PC-3 (cell line): Measurements from ENCODE around the gene NFKB2. TPM values are rescaled to one million over a fixed set of nuclear protein-coding genes. Genes with fewer than 3 reads are reported as not detected.

Experiments
- ATAC-seq: fragments of 200-7000 bp; cut with Tn5 transposase; 2 replicates; pipeline ENCODE4 v1.9.1; 2020; ENCODE audit warnings: mild to moderate bottlenecking, moderate library complexity
- BruUV-seq: library from RNA; stranded (reverse); fragments of 400-500 nt; replicated peaks from 2 replicates; lab custom pipeline; 2021; lab: Mats Ljungman, UMichigan
- CTCF ChIA-PET: fragments of 300-600 bp; sonication (Branson Sonifier 250); formaldehyde crosslinking; loops from one replicate; lab custom pipeline; 2022; ENCODE audit warnings: antibody characterized with exemption; lab: Charles Lee
- POLR2A ChIA-PET: fragments of 300-600 bp; sonication (Branson Sonifier 250); formaldehyde crosslinking; loops from one replicate; lab custom pipeline; 2022; ENCODE audit warnings: antibody characterized with exemption; ENCODE audit not compliant: unreplicated experiment; lab: Charles Lee
- DNase-seq: peaks from one replicate; pipeline ENCODE4 v3.0.0-alpha.2; 2015
- H2AFZ ChIP-seq: fragments of 300-600 bp; sonication (generic); 2 replicates; pipeline ENCODE4 v1.6.0; 2016; ENCODE audit warnings: antibody characterized with exemption, low read length
- H3F3A ChIP-seq: fragments of 300-600 bp; sonication (generic); one replicate; pipeline ENCODE4 v1.6.0; 2017; ENCODE audit warnings: antibody characterized with exemption, low read length, control low read depth, mild to moderate bottlenecking; ENCODE audit not compliant: unreplicated experiment
- H3K27ac ChIP-seq: fragments of 300-600 bp; sonication (generic); 2 replicates; pipeline ENCODE4 v1.5.1; 2016; ENCODE audit warnings: mild to moderate bottlenecking, low read length
- H3K27me3 ChIP-seq: fragments of 300-600 bp; sonication (generic); 2 replicates; pipeline ENCODE4 v1.6.1; 2016; ENCODE audit warnings: low read length, mixed read lengths
- H3K36me3 ChIP-seq: fragments of 300-600 bp; sonication (generic); 2 replicates; pipeline ENCODE4 v1.6.1; 2016; ENCODE audit warnings: low read depth, mixed run types, low read length, mixed read lengths
- H3K4me1 ChIP-seq: fragments of 300-600 bp; sonication (generic); 2 replicates; pipeline ENCODE4 v1.5.1; 2016; ENCODE audit warnings: low read length; ENCODE audit not compliant: insufficient read depth
- H3K4me2 ChIP-seq: fragments of 300-600 bp; sonication (generic); 2 replicates; pipeline ENCODE4 v1.6.0; 2016; ENCODE audit warnings: low read length
- H3K4me3 ChIP-seq: fragments of 300-600 bp; sonication (generic); 2 replicates; pipeline ENCODE4 v1.5.1; 2016; ENCODE audit warnings: mild to moderate bottlenecking, low read length, mixed read lengths
- H3K79me2 ChIP-seq: fragments of 300-600 bp; sonication (generic); 2 replicates; pipeline ENCODE4 v1.6.1; 2017; ENCODE audit warnings: low read length, mixed read lengths
- H3K9ac ChIP-seq: fragments of 300-600 bp; sonication (generic); 2 replicates; pipeline ENCODE4 v1.6.0; 2016; ENCODE audit warnings: mild to moderate bottlenecking, low read length
- H3K9me2 ChIP-seq: fragments of 300-600 bp; sonication (generic); replicated peaks from 2 replicates; pipeline ENCODE4 v1.6.1; 2016; ENCODE audit warnings: mixed run types, low read length, mixed read lengths
- H3K9me3 ChIP-seq: fragments of 300-600 bp; sonication (generic); 2 replicates; pipeline ENCODE4 v1.6.1; 2016; ENCODE audit warnings: low read length, mixed read lengths
- H4K20me1 ChIP-seq: fragments of 300-600 bp; sonication (generic); 2 replicates; pipeline ENCODE4 v1.6.1; 2016; ENCODE audit warnings: low read length, mixed read lengths
- EZH2 ChIP-seq: fragments of 300-600 bp; sonication (generic); IDR thresholded peaks from one replicate; pipeline ENCODE4 v1.6.1; 2017; ENCODE audit warnings: antibody characterized with exemption, mild to moderate bottlenecking, low read length; ENCODE audit not compliant: unreplicated experiment
- EZH2phosphoT487 ChIP-seq: fragments of 300-600 bp; sonication (generic); IDR thresholded peaks from 2 replicates; pipeline ENCODE4 v1.6.1; 2018; ENCODE audit warnings: mild to moderate bottlenecking, antibody characterized with exemption, low read length, borderline replicate concordance
- intact Hi-C: fragments of 100-400 bp; cut with micrococcal nuclease; formaldehyde crosslinking; loops from 2 replicates; pipeline ENCODE4 v1.9.0; 2023
- total RNA-seq: library from RNA; depleted of rRNA; stranded (reverse); fragments of >200 nt; gene quantifications from 2 replicates; pipeline ENCODE4 v1.2.3, GENCODE V29; 2014
- TF ChIP-seq, protein P1 (sequence below): fragments of 300-600 bp; sonication (generic); conservative IDR thresholded peaks from 2 replicates; pipeline ENCODE4 v1.5.1; 2017; ENCODE audit warnings: antibody characterized with exemption, low read depth, mild to moderate bottlenecking, low read length

NFKB2 gene
- total RNA-seq, 1 experiment from 2014 or later = 45.0 TPM

DNA sequence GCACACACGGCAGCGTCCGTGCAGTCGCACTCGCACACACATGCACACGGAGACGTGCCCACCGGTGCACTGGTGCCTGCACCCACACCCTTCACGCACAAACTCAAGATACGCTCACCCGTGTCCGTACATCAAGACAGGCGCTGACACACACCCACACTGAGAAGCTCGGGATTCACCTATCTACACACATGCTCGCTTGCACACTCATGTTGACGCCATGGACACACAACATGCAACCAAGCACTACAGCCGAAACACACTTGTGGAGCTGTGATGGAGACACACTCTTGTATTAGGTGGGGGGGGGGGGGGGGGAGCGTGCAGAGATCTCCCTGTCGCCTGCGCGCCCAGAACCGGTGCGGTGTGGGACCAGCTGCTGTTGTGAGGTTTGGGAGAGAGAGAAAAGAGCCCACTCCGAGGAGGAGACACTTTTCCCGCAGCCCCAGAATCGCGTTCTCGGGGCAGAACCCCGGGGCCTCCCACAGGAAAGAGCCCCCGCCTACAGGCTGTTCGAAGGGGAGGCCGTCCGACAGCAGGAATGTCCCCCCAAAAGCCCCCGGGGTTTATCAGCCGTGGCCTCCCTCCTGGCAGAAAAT, 605 bp upstream of the NFKB2 start:
- ATAC-seq = peak; percentile 1
- H3K36me3 ChIP-seq = no peaks in the 10 kb centered on the region; the same call in 1 of the 2 replicates
- no peaks in the 10 kb centered on the region for H3K9me2 ChIP-seq
- TF ChIP-seq EZH2 (no peak), EZH2phosphoT487 (no peak)
- TF ChIP-seq, protein P1, sequence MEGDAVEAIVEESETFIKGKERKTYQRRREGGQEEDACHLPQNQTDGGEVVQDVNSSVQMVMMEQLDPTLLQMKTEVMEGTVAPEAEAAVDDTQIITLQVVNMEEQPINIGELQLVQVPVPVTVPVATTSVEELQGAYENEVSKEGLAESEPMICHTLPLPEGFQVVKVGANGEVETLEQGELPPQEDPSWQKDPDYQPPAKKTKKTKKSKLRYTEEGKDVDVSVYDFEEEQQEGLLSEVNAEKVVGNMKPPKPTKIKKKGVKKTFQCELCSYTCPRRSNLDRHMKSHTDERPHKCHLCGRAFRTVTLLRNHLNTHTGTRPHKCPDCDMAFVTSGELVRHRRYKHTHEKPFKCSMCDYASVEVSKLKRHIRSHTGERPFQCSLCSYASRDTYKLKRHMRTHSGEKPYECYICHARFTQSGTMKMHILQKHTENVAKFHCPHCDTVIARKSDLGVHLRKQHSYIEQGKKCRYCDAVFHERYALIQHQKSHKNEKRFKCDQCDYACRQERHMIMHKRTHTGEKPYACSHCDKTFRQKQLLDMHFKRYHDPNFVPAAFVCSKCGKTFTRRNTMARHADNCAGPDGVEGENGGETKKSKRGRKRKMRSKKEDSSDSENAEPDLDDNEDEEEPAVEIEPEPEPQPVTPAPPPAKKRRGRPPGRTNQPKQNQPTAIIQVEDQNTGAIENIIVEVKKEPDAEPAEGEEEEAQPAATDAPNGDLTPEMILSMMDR = no peak
- no peaks in the 10 kb centered on the region for H3K9me3 ChIP-seq
- DNase-seq = peak; percentile 2
- H3K27ac ChIP-seq = peak overlapping the region; percentile 87
- peak overlapping the region; percentile 90 for H3K9ac ChIP-seq
- ChIA-PET CTCF (no interaction called here), POLR2A (interaction anchor here (0.6 to 1.1 kb wide), 3 partner anchors 10 to 340 kb away, joined by 3 to 10 read pairs (median 6); partner anchors contain the start of gene ACTR1A)
- no peaks in the 10 kb centered on the region for H4K20me1 ChIP-seq
- peaks cover 15% of the 10 kb centered on the region for H3K79me2 ChIP-seq
- intact Hi-C loops = loop anchor here (2.0 kb wide), 1 partner anchor 84 kb away; no protein-coding TSS in a partner anchor
- peak overlapping the region; percentile 99 for H3K4me2 ChIP-seq
- H3F3A ChIP-seq = no peaks in the 10 kb centered on the region
- H2AFZ ChIP-seq = peak overlapping the region; percentile 29; the same call in 1 of the 2 replicates
- no peaks in the 10 kb centered on the region for H3K27me3 ChIP-seq
- BruUV-seq = TSS peak; percentile 40
- peaks cover 16% of the 10 kb centered on the region for H3K4me1 ChIP-seq
- H3K4me3 ChIP-seq = peak overlapping the region; percentile 79

DNA sequence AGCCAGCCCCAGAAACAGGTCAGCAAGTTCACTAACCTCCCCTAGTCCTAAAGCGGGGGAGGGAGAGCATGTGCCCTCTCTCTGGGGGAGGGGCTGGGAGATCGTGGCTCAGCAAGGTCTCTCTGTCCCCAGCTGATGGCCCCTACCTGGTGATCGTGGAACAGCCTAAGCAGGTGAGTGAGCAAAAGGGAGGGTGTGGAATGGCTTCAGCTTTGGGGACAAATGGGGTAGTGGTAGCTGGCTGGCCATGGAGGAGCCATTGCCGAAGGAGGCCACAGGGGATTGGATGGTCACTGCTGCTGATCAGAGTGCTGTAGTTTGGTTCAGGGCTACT, 779 bp downstream of the NFKB2 start:
- peak overlapping the region; percentile 90 for H3K9ac ChIP-seq
- intact Hi-C loops = no loop called here
- no peaks in the 10 kb centered on the region for H3K27me3 ChIP-seq
- peak overlapping the region; percentile 76 for H3K27ac ChIP-seq
- H2AFZ ChIP-seq = no peak overlapping the region
- no peaks in the 10 kb centered on the region for H4K20me1 ChIP-seq
- DNase-seq (no peak), ATAC-seq (no peak)
- POLR2A ChIA-PET = interaction anchor here (0.5 kb wide), 1 partner anchor 167 kb away, joined by 3 read pairs; no protein-coding TSS in a partner anchor
- H3K36me3 ChIP-seq = no peaks in the 10 kb centered on the region; the same call in 1 of the 2 replicates
- peaks cover 15% of the 10 kb centered on the region for H3K79me2 ChIP-seq
- no peaks in the 10 kb centered on the region for H3K9me3 ChIP-seq
- H3K4me2 ChIP-seq = peak overlapping the region; percentile 99
- TF ChIP-seq, protein P1 = no peak
- no peak for TF ChIP-seq EZH2
- TF ChIP-seq EZH2phosphoT487 = no peak
- peak overlapping the region; percentile 79 for H3K4me3 ChIP-seq
- CTCF ChIA-PET = no interaction called here
- H3K4me1 ChIP-seq = peaks cover 24% of the 10 kb centered on the region
- no TSS peak for BruUV-seq
- H3K9me2 ChIP-seq = no peaks in the 10 kb centered on the region
- H3F3A ChIP-seq = no peaks in the 10 kb centered on the region

DNA sequence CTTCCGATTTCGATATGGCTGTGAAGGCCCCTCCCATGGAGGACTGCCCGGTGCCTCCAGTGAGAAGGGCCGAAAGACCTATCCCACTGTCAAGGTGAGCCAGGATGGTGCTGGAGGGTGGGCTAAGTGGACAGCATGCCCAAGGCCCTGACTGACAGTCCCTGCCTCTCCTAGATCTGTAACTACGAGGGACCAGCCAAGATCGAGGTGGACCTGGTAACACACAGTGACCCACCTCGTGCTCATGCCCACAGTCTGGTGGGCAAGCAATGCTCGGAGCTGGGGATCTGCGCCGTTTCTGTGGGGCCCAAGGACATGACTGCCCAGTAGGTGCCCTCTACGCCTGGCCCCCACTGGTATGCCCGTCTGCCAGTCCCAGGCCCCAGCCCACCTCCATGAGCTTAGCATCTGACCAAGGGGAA, 1.2 kb downstream of the NFKB2 start:
- Histone ChIP-seq H3K79me2 (peaks cover 15% of the 10 kb centered on the region), H3K27ac (0 out of 2 replicates have a peak overlapping the region, but pooled peaks have one; percentile 76), H3K9me3 (no peaks in the 10 kb centered on the region), H3K4me2 (peak overlapping the region; percentile 99), H3K9ac (peak overlapping the region; percentile 90), H4K20me1 (no peaks in the 10 kb centered on the region), H2AFZ (no peak overlapping the region), H3K4me3 (peak overlapping the region; percentile 79), H3K9me2 (no peaks in the 10 kb centered on the region), H3F3A (no peaks in the 10 kb centered on the region), H3K27me3 (no peaks in the 10 kb centered on the region), H3K36me3 (no peaks in the 10 kb centered on the region; the same call in 1 of the 2 replicates), H3K4me1 (peaks cover 28% of the 10 kb centered on the region)
- ChIA-PET CTCF (no interaction called here), POLR2A (no interaction called here)
- DNase-seq (no peak), ATAC-seq (no peak)
- TF ChIP-seq, protein P1 = no peak
- no peak for TF ChIP-seq EZH2phosphoT487
- TF ChIP-seq EZH2 = no peak
- no TSS peak for BruUV-seq
- intact Hi-C loops = no loop called here
